Mucosa of descending colon (tissue), 3 donors: ENCODE measurements around the gene F2RL3. TPM values are rescaled to one million over a fixed set of nuclear protein-coding genes. Genes with fewer than 3 reads are reported as not detected.

Source experiments
- ATAC-seq: fragments of 200-7000 bp; cut with Tn5 transposase; one replicate; pipeline ENCODE4 v1.9.1; 2020; ENCODE audit warnings: mild to moderate bottlenecking, moderate library complexity
- DNase-seq, 3 donors: peaks; one replicate each; pipeline ENCODE4 v3.0.0-alpha.2; 2020
- H3K36me3 ChIP-seq: fragments of 200-600 bp; one replicate; pipeline ENCODE4 v1.8.0; 2021; ENCODE audit warnings: low read depth, mild to moderate bottlenecking
- H3K4me1 ChIP-seq: fragments of 200-600 bp; one replicate; pipeline ENCODE4 v1.8.0; 2021; ENCODE audit warnings: low read depth, mild to moderate bottlenecking
- H3K4me3 ChIP-seq: fragments of 200-600 bp; one replicate; pipeline ENCODE4 v1.8.0; 2021; ENCODE audit warnings: mild to moderate bottlenecking
- H3K9me3 ChIP-seq: fragments of 200-600 bp; one replicate; pipeline ENCODE4 v1.8.0; 2021; ENCODE audit warnings: mild to moderate bottlenecking
- intact Hi-C, 2 donors: fragments of 100-400 bp; cut with DNase I in 1 of 2; cut with micrococcal nuclease in 1 of 2; formaldehyde crosslinking; loops; one replicate each; pipeline versions ENCODE4 v1.11.0 to v1.11.1; 2022; cut with DNase I, micrococcal nuclease
- total RNA-seq, 3 donors: library from RNA; stranded (reverse); fragmentation: NEBNext Ultra II Directional in 2 of 3; extraction: Animal tissue kit (Norgen Biotek cat#: 25700) in 2 of 3; gene quantifications; one replicate each; pipeline versions ENCODE4 v1.2.1 to v1.2.4, GENCODE V29; 2021 to 2023
- TF ChIP-seq, protein P1 (sequence below): fragments of 200-600 bp; IDR thresholded peaks from one replicate; pipeline ENCODE4 v1.8.0; 2022; ENCODE audit warnings: antibody characterized with exemption, mild to moderate bottlenecking
- donor health status: DM: no; HTN: no; CAD: no; lungs with moderate emphysema.
- donor health status: DM: no; HTN: no; CAD: no.
- donor health status: DM: no; HTN: yes; CAD: no.

Gene F2RL3
- total RNA-seq, 3 donors from 2014 or later, result 0.38 to 2.0 (median 1.6) TPM

DNA sequence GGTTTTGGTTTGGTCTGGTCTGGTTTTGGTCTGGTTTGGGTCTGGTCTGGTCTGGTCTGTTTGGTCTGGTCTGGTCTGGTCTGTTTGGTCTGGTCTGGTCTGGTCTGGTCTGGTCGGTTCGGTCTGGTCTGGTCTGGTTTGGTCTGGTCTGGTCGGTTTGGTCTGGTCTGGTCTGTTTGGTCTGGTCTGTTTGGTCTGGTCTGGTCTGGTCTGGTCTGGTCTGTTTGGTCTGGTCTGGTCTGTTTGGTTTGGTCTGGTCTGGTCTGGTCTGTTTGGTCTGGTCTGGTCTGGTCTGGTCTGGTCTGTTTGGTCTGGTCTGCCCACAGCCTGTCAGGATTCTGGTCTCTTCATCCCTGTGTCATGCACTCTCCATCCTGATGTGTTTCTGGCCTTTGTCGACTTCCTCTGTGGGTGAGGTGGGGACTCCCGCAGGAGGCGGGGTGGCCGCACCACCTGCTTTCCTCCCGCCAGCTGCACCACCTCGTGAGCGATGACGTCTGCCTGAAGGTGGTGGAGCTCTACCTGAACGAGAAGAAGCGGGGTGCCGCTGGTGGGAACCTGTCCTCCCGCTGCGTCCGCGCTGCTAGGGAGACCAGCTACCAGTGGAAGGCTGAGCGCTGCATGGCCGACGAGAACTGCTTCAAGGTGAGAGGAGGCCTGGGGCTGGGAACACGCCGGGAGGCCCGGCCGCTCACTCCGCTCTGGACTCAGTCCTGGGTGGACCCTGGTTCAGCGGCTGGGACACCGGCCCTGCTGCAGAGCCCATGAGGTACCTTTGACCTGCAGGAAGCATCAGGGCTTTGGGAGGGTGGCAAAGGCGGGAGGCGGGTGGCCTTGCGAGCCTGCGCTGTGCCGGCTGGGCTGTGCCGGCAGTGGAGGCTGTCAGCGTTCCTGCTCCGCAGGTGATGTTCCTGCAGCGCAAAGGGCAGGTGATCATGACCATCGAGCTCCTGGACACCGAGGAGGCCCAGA, 12.9 kb upstream of the F2RL3 start:
- TF ChIP-seq, protein P1, sequence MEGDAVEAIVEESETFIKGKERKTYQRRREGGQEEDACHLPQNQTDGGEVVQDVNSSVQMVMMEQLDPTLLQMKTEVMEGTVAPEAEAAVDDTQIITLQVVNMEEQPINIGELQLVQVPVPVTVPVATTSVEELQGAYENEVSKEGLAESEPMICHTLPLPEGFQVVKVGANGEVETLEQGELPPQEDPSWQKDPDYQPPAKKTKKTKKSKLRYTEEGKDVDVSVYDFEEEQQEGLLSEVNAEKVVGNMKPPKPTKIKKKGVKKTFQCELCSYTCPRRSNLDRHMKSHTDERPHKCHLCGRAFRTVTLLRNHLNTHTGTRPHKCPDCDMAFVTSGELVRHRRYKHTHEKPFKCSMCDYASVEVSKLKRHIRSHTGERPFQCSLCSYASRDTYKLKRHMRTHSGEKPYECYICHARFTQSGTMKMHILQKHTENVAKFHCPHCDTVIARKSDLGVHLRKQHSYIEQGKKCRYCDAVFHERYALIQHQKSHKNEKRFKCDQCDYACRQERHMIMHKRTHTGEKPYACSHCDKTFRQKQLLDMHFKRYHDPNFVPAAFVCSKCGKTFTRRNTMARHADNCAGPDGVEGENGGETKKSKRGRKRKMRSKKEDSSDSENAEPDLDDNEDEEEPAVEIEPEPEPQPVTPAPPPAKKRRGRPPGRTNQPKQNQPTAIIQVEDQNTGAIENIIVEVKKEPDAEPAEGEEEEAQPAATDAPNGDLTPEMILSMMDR, result no peak
- intact Hi-C loops, result no loop called here
- H3K9me3 ChIP-seq, result peaks cover 6% of the 10 kb centered on the region
- H3K36me3 ChIP-seq, result no peaks in the 10 kb centered on the region
- no peaks in the 10 kb centered on the region for H3K4me1 ChIP-seq
- no peak overlapping the region for H3K4me3 ChIP-seq
- peak; percentile 12 for ATAC-seq
- DNase-seq, result peak in 1 of 3 donors; percentile 54

DNA sequence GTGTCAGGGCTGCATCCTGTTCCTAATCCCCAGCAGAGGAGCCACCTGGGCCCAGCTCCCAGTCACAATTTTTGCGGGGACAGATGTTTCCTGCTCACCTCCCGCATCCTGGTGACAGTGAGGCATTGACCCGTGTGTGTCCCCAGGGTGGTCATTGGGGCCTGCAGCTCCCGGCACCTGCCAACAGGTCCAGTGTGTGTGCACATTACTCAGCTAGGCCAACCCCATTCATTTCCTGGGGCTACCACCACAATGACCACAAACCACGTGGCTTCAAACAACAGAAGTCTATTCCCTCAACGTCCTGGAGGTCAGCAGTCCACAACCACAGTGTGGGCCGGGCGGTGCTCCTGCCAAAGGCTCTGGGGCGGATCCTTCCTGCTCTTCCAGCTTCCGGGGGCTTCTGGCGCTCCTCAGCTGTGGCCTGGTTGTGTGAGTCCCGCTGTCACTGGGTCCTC, 11.9 kb upstream of the F2RL3 start:
- DNase-seq (no peak), ATAC-seq (no peak)
- H3K4me1 ChIP-seq, result no peaks in the 10 kb centered on the region
- intact Hi-C loops, result no loop called here
- TF ChIP-seq, protein P1, result no peak
- H3K9me3 ChIP-seq, result peaks cover 16% of the 10 kb centered on the region
- no peak overlapping the region for H3K4me3 ChIP-seq
- H3K36me3 ChIP-seq, result no peaks in the 10 kb centered on the region

DNA sequence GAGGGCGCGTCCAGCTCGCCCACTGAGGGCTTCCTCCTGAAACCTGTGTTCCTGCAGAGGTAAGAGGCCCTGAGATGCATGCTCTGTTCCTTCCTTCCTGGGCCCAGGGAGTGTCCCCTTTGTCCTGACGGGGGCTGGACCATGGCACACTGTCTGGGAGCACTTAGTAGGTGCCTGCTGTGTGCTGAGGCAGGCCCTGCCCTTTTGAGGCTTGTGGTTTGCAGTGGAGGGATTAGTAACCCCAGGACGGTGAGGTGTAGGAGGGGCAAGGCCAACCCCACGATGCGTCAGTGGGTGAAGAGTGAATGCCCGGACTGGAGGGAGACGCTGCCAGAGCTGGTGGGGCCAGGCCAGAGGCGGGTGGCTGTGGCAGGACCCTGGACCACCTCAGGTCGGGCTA, 11.2 kb upstream of the F2RL3 start:
- TF ChIP-seq, protein P1, result no peak
- DNase-seq, result no peak
- ATAC-seq, result no peak
- no peaks in the 10 kb centered on the region for H3K4me1 ChIP-seq
- intact Hi-C loops, result no loop called here
- peaks cover 23% of the 10 kb centered on the region for H3K9me3 ChIP-seq
- H3K4me3 ChIP-seq, result no peak overlapping the region
- no peaks in the 10 kb centered on the region for H3K36me3 ChIP-seq

DNA sequence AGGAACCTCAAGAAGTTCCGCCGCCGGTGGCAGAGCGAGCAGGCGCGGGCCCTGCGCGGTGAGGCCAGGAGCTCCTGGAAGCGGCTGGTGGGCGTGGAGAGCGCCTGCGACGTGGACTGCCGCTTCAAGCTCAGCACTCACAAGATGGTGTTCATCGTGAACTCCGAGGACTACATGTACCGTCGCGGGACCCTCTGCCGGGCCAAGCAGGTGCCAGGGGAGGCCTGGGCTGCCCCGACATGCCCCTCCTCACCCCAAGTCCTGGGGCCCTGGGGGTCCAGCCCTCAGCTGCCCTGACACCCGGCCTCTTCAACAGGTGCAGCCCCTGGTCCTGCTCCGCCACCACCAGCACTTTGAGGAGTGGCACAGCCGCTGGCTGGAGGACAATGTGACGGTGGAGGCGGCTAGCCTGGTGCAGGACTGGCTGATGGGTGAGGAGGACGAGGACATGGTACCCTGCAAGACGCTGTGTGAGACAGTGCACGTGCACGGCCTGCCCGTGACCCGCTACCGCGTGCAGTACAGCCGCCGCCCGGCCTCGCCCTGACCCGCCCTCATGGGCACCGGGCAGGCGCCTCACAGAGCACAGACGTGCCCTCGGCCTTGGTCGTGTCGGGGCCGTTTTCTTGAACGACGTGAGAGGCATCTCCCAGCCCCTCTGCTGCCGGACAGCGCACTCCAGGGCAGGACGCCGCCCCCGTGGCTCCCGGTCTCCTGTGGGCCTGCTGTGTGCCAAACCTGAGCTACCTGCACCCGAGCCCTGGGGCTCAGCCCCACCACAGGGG, 10.4 kb upstream of the F2RL3 start:
- Histone ChIP-seq H3K36me3 (no peaks in the 10 kb centered on the region), H3K9me3 (peaks cover 31% of the 10 kb centered on the region), H3K4me1 (no peaks in the 10 kb centered on the region), H3K4me3 (no peak overlapping the region)
- DNase-seq, result no peak
- peak; percentile 20 for ATAC-seq
- intact Hi-C loops, result no loop called here
- TF ChIP-seq, protein P1, result no peak

DNA sequence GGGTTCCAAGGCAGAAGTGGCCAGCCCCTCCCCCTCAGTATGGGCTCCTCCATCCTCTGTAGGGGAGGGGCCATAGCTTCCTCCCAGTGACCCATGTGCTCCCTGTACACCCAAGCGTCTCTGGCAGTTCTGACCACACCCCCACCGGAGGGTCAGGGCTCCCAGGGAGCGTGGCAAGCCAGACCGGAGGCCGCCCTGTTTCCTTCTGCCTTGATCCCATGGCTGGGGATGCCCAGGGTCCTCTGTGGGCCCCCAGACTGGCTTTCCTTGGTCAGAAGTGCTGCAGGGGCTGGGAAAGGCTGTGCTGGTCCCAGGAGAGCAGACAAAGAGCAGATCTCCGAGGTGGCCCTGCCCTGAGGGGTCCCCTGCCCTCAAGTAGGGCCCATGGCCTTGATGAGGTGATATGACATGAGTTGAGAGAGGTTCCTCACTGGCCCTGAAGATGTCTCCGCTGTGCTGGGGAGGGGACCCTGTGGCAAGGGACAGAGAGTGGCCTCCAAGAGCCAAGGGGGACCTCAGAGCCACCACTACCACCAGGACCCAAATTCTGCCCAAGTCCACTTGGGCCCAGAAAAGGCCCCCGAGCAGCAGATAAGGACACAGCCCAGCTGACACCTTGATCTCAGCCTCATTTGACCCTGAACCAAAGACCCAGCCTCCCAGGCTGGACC, 7.8 kb upstream of the F2RL3 start:
- Histone ChIP-seq H3K9me3 (peaks cover 31% of the 10 kb centered on the region), H3K4me1 (no peaks in the 10 kb centered on the region), H3K36me3 (no peaks in the 10 kb centered on the region), H3K4me3 (no peak overlapping the region)
- TF ChIP-seq, protein P1, result no peak
- no peak for ATAC-seq
- no peak for DNase-seq
- intact Hi-C loops, result no loop called here
